ENCODE measurements around the gene RYR2.

RYR2 gene

GRCh38 chr1:237879195-237879594, 837.2 kb downstream of the RYR2 start:
- H3K4me3 ChIP-seq (ENCODE audit: low read length in 2 of 2): no peak overlapping the region
- no peaks in the 10 kb centered on the region for H3K27me3 ChIP-seq (ENCODE audit: control insufficient read depth in 1 of 2, insufficient read depth in 2 of 2, low read length in 2 of 2)
- H3K4me1 ChIP-seq (ENCODE audit: control insufficient read depth, insufficient read depth, low read length): no peaks in the 10 kb centered on the region
- H3K27ac ChIP-seq (ENCODE audit: low read length): no peak overlapping the region
- H3K36me3 ChIP-seq (ENCODE audit: control insufficient read depth in 2 of 2, insufficient read depth in 2 of 2, low read length in 2 of 2): no peaks in the 10 kb centered on the region
- no peak overlapping the region for H3K9ac ChIP-seq (ENCODE audit: low read length in 2 of 2)
- no peaks in the 10 kb centered on the region for H3K9me3 ChIP-seq (ENCODE audit: control insufficient read depth in 2 of 2, low read length in 2 of 2)
